ENCODE results near the gene RPS6KB2. TPM values are rescaled to one million over a fixed set of nuclear protein-coding genes. Genes with fewer than 3 reads are reported as not detected.
"Not testable (repeated sequence)": the region's sequence is repeated elsewhere in the genome, so short reads cannot be mapped to it uniquely, and the experiment has no call there.

Gene RPS6KB2
- total RNA-seq, 1 experiment from 2014 or later, result 58.8 TPM

- no peaks in the 10 kb centered on the region for H3K27me3 ChIP-seq (replicated peaks; ENCODE audit: insufficient read depth, low read depth, low read length, poor library complexity)
- peaks cover 43% of the 10 kb centered on the region for H3K36me3 ChIP-seq (ENCODE audit: insufficient read depth, low read length, poor library complexity, severe bottlenecking)
- BruUV-seq (replicated peaks), result no TSS peak
- intact Hi-C loops (cut with micrococcal nuclease; ENCODE audit: unreplicated experiment), result no loop called here
- POLR2A ChIA-PET (ENCODE audit: low non-redundant PET), result interaction anchor here (0.8 kb wide), 1 partner anchor 9 kb away, joined by 3 read pairs; the partner anchor contains the start of gene RAD9A
- peak overlapping the region; percentile 95 for H3K27ac ChIP-seq (ENCODE audit: low read depth, low read length, poor library complexity, severe bottlenecking)
- TF ChIP-seq EZH2 (IDR thresholded peaks at IDR 0.05; ENCODE audit: borderline replicate concordance, low read depth, low read length, poor library complexity, severe bottlenecking), result no peak
- TF ChIP-seq, protein P1, sequence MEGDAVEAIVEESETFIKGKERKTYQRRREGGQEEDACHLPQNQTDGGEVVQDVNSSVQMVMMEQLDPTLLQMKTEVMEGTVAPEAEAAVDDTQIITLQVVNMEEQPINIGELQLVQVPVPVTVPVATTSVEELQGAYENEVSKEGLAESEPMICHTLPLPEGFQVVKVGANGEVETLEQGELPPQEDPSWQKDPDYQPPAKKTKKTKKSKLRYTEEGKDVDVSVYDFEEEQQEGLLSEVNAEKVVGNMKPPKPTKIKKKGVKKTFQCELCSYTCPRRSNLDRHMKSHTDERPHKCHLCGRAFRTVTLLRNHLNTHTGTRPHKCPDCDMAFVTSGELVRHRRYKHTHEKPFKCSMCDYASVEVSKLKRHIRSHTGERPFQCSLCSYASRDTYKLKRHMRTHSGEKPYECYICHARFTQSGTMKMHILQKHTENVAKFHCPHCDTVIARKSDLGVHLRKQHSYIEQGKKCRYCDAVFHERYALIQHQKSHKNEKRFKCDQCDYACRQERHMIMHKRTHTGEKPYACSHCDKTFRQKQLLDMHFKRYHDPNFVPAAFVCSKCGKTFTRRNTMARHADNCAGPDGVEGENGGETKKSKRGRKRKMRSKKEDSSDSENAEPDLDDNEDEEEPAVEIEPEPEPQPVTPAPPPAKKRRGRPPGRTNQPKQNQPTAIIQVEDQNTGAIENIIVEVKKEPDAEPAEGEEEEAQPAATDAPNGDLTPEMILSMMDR (conservative IDR thresholded peaks at IDR 0.05; ENCODE audit: low read depth, low read length), result no peak
- H3K4me3 ChIP-seq (ENCODE audit: low read depth, low read length, poor library complexity, severe bottlenecking), result peak overlapping the region; percentile 87
- no peak for DNase-seq (ENCODE audit: low spot score)
- no peaks in the 10 kb centered on the region for H3K9me3 ChIP-seq (ENCODE audit: low read depth, low read length, poor library complexity, severe bottlenecking)
- peaks cover 21% of the 10 kb centered on the region for H3K4me1 ChIP-seq (ENCODE audit: insufficient read depth, low read length, poor library complexity, severe bottlenecking)
- CTCF ChIA-PET, result interaction anchor here (0.6 to 1.5 kb wide), 15 partner anchors 9 to 107 kb away, joined by 3 to 18 read pairs (median 5); partner anchors contain the start of genes CDK2AP2, CLCF1, GPR152 and RAD9A
Observed at GRCh38 chr11:67400942-67401494, 27.3 kb upstream of the RPS6KB2 start.

- POLR2A ChIA-PET (ENCODE audit: low non-redundant PET), result interaction anchor here (0.6 to 0.8 kb wide), 3 partner anchors 10 to 100 kb away, joined by 3 to 7 read pairs (median 4); partner anchors contain the start of gene RAD9A
- TF ChIP-seq EZH2 (IDR thresholded peaks at IDR 0.05; ENCODE audit: borderline replicate concordance, low read depth, low read length, poor library complexity, severe bottlenecking), result no peak
- TF ChIP-seq, protein P1 (conservative IDR thresholded peaks at IDR 0.05; ENCODE audit: low read depth, low read length), result no peak; the same call in 1 of the 2 replicates
- DNase-seq (ENCODE audit: low spot score), result peak; percentile 95
- no peaks in the 10 kb centered on the region for H3K9me3 ChIP-seq (ENCODE audit: low read depth, low read length, poor library complexity, severe bottlenecking)
- CTCF ChIA-PET, result interaction anchor here (0.5 to 1.5 kb wide), 23 partner anchors 10 to 369 kb away, joined by 3 to 18 read pairs (median 4); partner anchors contain the start of genes CDK2AP2, CLCF1, GPR152 and RAD9A
- intact Hi-C loops (cut with micrococcal nuclease; ENCODE audit: unreplicated experiment), result no loop called here
- no peaks in the 10 kb centered on the region for H3K27me3 ChIP-seq (replicated peaks; ENCODE audit: insufficient read depth, low read depth, low read length, poor library complexity)
- BruUV-seq (replicated peaks), result no TSS peak
- peaks cover 20% of the 10 kb centered on the region for H3K4me1 ChIP-seq (ENCODE audit: insufficient read depth, low read length, poor library complexity, severe bottlenecking)
- peaks cover 37% of the 10 kb centered on the region for H3K36me3 ChIP-seq (ENCODE audit: insufficient read depth, low read length, poor library complexity, severe bottlenecking)
- peak within 1 kb of the TSS; percentile 95 for H3K27ac ChIP-seq (ENCODE audit: low read depth, low read length, poor library complexity, severe bottlenecking)
- peak within 1 kb of the TSS; percentile 87 for H3K4me3 ChIP-seq (ENCODE audit: low read depth, low read length, poor library complexity, severe bottlenecking)
Observed at GRCh38 chr11:67401495-67402191, 26.7 kb upstream of the RPS6KB2 start, which contains the start of gene PPP1CA. Gene PPP1CA (minus strand): TSS chr11:67401858. CDS start chr11:67401782, 76 bp downstream.

GRCh38 chr11:67402192-67402839, 26.0 kb upstream of the RPS6KB2 start:
- CTCF ChIA-PET, result interaction anchor here (0.5 to 1.5 kb wide), 16 partner anchors 10 to 370 kb away, joined by 3 to 18 read pairs (median 5); partner anchors contain the start of genes CDK2AP2, CLCF1 and RAD9A
- H3K27me3 ChIP-seq (replicated peaks; ENCODE audit: insufficient read depth, low read depth, low read length, poor library complexity); intact Hi-C loops (cut with micrococcal nuclease; ENCODE audit: unreplicated experiment); H3K9me3 ChIP-seq (ENCODE audit: low read depth, low read length, poor library complexity, severe bottlenecking); BruUV-seq (replicated peaks); DNase-seq (ENCODE audit: low spot score): not testable (repeated sequence)
- POLR2A ChIA-PET (ENCODE audit: low non-redundant PET), result interaction anchor here (0.6 to 0.8 kb wide), 3 partner anchors 10 to 100 kb away, joined by 3 to 7 read pairs (median 4); partner anchors contain the start of gene RAD9A
- Histone ChIP-seq H3K36me3 (ENCODE audit: insufficient read depth, low read length, poor library complexity, severe bottlenecking) (peaks cover 30% of the 10 kb centered on the region), H3K27ac (ENCODE audit: low read depth, low read length, poor library complexity, severe bottlenecking) (peak overlapping the region; percentile 78), H3K4me1 (ENCODE audit: insufficient read depth, low read length, poor library complexity, severe bottlenecking) (peaks cover 15% of the 10 kb centered on the region), H3K4me3 (ENCODE audit: low read depth, low read length, poor library complexity, severe bottlenecking) (peak overlapping the region; percentile 7)

DNA sequence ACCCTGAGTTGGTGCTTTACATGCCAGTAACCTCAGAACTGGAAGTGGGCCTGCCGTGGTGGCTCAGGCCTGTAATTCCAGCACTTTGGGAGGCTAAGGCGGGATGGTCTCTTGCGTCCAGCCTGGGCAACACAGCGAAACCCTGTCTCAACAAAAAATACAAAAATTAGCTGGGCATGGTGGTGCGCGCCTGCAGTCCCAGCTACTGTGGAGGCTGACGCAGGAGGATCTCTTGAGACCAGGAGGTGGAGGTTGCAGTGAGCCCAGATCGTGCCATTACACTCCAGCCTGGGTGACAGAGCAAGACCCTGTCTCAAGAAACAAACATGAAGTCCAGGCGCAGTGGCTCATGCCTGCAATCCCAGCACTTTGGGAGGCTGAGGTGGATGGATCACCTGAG, 25.2 kb upstream of the RPS6KB2 start:
- H3K9me3 ChIP-seq (ENCODE audit: low read depth, low read length, poor library complexity, severe bottlenecking); intact Hi-C loops (cut with micrococcal nuclease; ENCODE audit: unreplicated experiment); H3K27ac ChIP-seq (ENCODE audit: low read depth, low read length, poor library complexity, severe bottlenecking); CTCF ChIA-PET; POLR2A ChIA-PET (ENCODE audit: low non-redundant PET); H3K27me3 ChIP-seq (replicated peaks; ENCODE audit: insufficient read depth, low read depth, low read length, poor library complexity); DNase-seq (ENCODE audit: low spot score); H3K4me3 ChIP-seq (ENCODE audit: low read depth, low read length, poor library complexity, severe bottlenecking); BruUV-seq (replicated peaks): not testable (repeated sequence)
- Histone ChIP-seq H3K36me3 (ENCODE audit: insufficient read depth, low read length, poor library complexity, severe bottlenecking) (peaks cover 22% of the 10 kb centered on the region), H3K4me1 (ENCODE audit: insufficient read depth, low read length, poor library complexity, severe bottlenecking) (peaks cover 15% of the 10 kb centered on the region)
